PC-3 (cell line): Measurements from ENCODE around the gene PTPRD. TPM values are rescaled to one million over a fixed set of nuclear protein-coding genes. Genes with fewer than 3 reads are reported as not detected.

Experiments used
- ATAC-seq: fragments of 200-7000 bp; cut with Tn5 transposase; 2 replicates; pipeline ENCODE4 v1.9.1; 2020; ENCODE audit warnings: mild to moderate bottlenecking, moderate library complexity
- BruUV-seq: library from RNA; stranded (reverse); fragments of 400-500 nt; replicated peaks from 2 replicates; lab custom pipeline; 2021; lab: Mats Ljungman, UMichigan
- CTCF ChIA-PET: fragments of 300-600 bp; sonication (Branson Sonifier 250); formaldehyde crosslinking; loops from one replicate; lab custom pipeline; 2022; ENCODE audit warnings: antibody characterized with exemption; lab: Charles Lee
- POLR2A ChIA-PET: fragments of 300-600 bp; sonication (Branson Sonifier 250); formaldehyde crosslinking; loops from one replicate; lab custom pipeline; 2022; ENCODE audit warnings: antibody characterized with exemption; ENCODE audit not compliant: unreplicated experiment; lab: Charles Lee
- DNase-seq: peaks from one replicate; pipeline ENCODE4 v3.0.0-alpha.2; 2015
- H2AFZ ChIP-seq: fragments of 300-600 bp; sonication (generic); 2 replicates; pipeline ENCODE4 v1.6.0; 2016; ENCODE audit warnings: antibody characterized with exemption, low read length
- H3F3A ChIP-seq: fragments of 300-600 bp; sonication (generic); one replicate; pipeline ENCODE4 v1.6.0; 2017; ENCODE audit warnings: antibody characterized with exemption, low read length, control low read depth, mild to moderate bottlenecking; ENCODE audit not compliant: unreplicated experiment
- H3K27ac ChIP-seq: fragments of 300-600 bp; sonication (generic); 2 replicates; pipeline ENCODE4 v1.5.1; 2016; ENCODE audit warnings: mild to moderate bottlenecking, low read length
- H3K27me3 ChIP-seq: fragments of 300-600 bp; sonication (generic); 2 replicates; pipeline ENCODE4 v1.6.1; 2016; ENCODE audit warnings: low read length, mixed read lengths
- H3K36me3 ChIP-seq: fragments of 300-600 bp; sonication (generic); 2 replicates; pipeline ENCODE4 v1.6.1; 2016; ENCODE audit warnings: low read depth, mixed run types, low read length, mixed read lengths
- H3K4me1 ChIP-seq: fragments of 300-600 bp; sonication (generic); 2 replicates; pipeline ENCODE4 v1.5.1; 2016; ENCODE audit warnings: low read length; ENCODE audit not compliant: insufficient read depth
- H3K4me2 ChIP-seq: fragments of 300-600 bp; sonication (generic); 2 replicates; pipeline ENCODE4 v1.6.0; 2016; ENCODE audit warnings: low read length
- H3K4me3 ChIP-seq: fragments of 300-600 bp; sonication (generic); 2 replicates; pipeline ENCODE4 v1.5.1; 2016; ENCODE audit warnings: mild to moderate bottlenecking, low read length, mixed read lengths
- H3K79me2 ChIP-seq: fragments of 300-600 bp; sonication (generic); 2 replicates; pipeline ENCODE4 v1.6.1; 2017; ENCODE audit warnings: low read length, mixed read lengths
- H3K9ac ChIP-seq: fragments of 300-600 bp; sonication (generic); 2 replicates; pipeline ENCODE4 v1.6.0; 2016; ENCODE audit warnings: mild to moderate bottlenecking, low read length
- H3K9me2 ChIP-seq: fragments of 300-600 bp; sonication (generic); replicated peaks from 2 replicates; pipeline ENCODE4 v1.6.1; 2016; ENCODE audit warnings: mixed run types, low read length, mixed read lengths
- H3K9me3 ChIP-seq: fragments of 300-600 bp; sonication (generic); 2 replicates; pipeline ENCODE4 v1.6.1; 2016; ENCODE audit warnings: low read length, mixed read lengths
- H4K20me1 ChIP-seq: fragments of 300-600 bp; sonication (generic); 2 replicates; pipeline ENCODE4 v1.6.1; 2016; ENCODE audit warnings: low read length, mixed read lengths
- EZH2 ChIP-seq: fragments of 300-600 bp; sonication (generic); IDR thresholded peaks from one replicate; pipeline ENCODE4 v1.6.1; 2017; ENCODE audit warnings: antibody characterized with exemption, mild to moderate bottlenecking, low read length; ENCODE audit not compliant: unreplicated experiment
- EZH2phosphoT487 ChIP-seq: fragments of 300-600 bp; sonication (generic); IDR thresholded peaks from 2 replicates; pipeline ENCODE4 v1.6.1; 2018; ENCODE audit warnings: mild to moderate bottlenecking, antibody characterized with exemption, low read length, borderline replicate concordance
- intact Hi-C: fragments of 100-400 bp; cut with micrococcal nuclease; formaldehyde crosslinking; loops from 2 replicates; pipeline ENCODE4 v1.9.0; 2023
- total RNA-seq: library from RNA; depleted of rRNA; stranded (reverse); fragments of >200 nt; gene quantifications from 2 replicates; pipeline ENCODE4 v1.2.3, GENCODE V29; 2014
- TF ChIP-seq, protein P1 (sequence below): fragments of 300-600 bp; sonication (generic); conservative IDR thresholded peaks from 2 replicates; pipeline ENCODE4 v1.5.1; 2017; ENCODE audit warnings: antibody characterized with exemption, low read depth, mild to moderate bottlenecking, low read length

The PTPRD gene
- total RNA-seq, 1 experiment from 2014 or later: not detected

DNA sequence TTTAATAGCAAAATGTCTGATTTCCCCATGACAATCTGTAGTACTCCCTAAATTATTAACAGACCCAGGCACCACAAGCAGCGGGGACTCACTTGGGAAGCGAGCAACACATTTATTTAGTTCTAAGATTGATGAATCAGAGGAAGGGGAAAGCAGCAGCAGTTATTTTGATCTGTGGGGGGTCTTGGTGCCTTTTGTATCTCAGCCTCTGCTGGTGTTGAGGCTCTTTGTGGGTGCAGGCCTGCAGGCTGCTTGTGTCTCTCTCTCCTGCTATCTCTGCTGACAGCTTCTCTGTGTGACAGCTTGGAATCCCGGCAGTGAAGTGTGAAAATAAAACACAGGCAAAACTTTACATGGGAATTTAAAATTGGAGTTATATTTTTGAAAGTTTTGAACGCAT, 1935.1 kb downstream of the PTPRD start:
- intact Hi-C loops: no loop called here
- ATAC-seq (no peak), DNase-seq (no peak)
- TF ChIP-seq, protein P1, sequence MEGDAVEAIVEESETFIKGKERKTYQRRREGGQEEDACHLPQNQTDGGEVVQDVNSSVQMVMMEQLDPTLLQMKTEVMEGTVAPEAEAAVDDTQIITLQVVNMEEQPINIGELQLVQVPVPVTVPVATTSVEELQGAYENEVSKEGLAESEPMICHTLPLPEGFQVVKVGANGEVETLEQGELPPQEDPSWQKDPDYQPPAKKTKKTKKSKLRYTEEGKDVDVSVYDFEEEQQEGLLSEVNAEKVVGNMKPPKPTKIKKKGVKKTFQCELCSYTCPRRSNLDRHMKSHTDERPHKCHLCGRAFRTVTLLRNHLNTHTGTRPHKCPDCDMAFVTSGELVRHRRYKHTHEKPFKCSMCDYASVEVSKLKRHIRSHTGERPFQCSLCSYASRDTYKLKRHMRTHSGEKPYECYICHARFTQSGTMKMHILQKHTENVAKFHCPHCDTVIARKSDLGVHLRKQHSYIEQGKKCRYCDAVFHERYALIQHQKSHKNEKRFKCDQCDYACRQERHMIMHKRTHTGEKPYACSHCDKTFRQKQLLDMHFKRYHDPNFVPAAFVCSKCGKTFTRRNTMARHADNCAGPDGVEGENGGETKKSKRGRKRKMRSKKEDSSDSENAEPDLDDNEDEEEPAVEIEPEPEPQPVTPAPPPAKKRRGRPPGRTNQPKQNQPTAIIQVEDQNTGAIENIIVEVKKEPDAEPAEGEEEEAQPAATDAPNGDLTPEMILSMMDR: no peak
- TF ChIP-seq EZH2 (no peak), EZH2phosphoT487 (no peak)
- Histone ChIP-seq H3K4me1 (no peaks in the 10 kb centered on the region), H3K79me2 (no peaks in the 10 kb centered on the region), H3F3A (no peaks in the 10 kb centered on the region), H3K36me3 (no peaks in the 10 kb centered on the region), H3K27ac (no peak overlapping the region), H3K4me3 (no peak overlapping the region), H3K9me2 (no peaks in the 10 kb centered on the region), H3K27me3 (no peaks in the 10 kb centered on the region), H2AFZ (no peak overlapping the region), H3K9ac (no peak overlapping the region), H3K4me2 (no peak overlapping the region), H4K20me1 (no peaks in the 10 kb centered on the region), H3K9me3 (no peaks in the 10 kb centered on the region)
- ChIA-PET POLR2A (no interaction called here), CTCF (no interaction called here)
- no TSS peak for BruUV-seq

DNA sequence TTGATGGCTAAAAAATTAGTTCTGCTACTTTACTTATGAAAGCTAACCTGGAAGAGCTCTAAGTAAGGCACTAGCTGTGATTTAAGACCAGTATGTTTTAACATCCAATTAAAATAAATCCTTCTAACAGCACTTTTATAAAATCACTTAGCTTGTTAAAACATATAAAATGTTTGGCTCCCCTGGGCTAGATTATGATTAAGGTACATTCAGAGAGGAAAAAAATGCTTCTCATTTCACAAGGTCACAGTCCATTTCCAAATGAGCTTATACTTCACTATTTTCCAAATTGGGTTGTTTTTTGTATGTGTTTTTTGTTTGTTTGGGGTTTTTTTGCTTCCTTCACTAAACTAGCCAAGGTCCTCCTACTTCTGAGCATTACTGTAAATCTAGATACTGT, 1938.3 kb downstream of the PTPRD start:
- TF ChIP-seq EZH2phosphoT487 (no peak), EZH2 (no peak)
- TF ChIP-seq, protein P1: no peak
- Histone ChIP-seq H4K20me1 (no peaks in the 10 kb centered on the region), H3K4me3 (no peak overlapping the region), H3K9me2 (no peaks in the 10 kb centered on the region), H3K9me3 (no peaks in the 10 kb centered on the region), H3K79me2 (no peaks in the 10 kb centered on the region), H3K27me3 (no peaks in the 10 kb centered on the region), H3K4me2 (no peak overlapping the region), H3K27ac (no peak overlapping the region), H3K4me1 (no peaks in the 10 kb centered on the region), H2AFZ (no peak overlapping the region), H3K9ac (no peak overlapping the region), H3K36me3 (no peaks in the 10 kb centered on the region), H3F3A (no peaks in the 10 kb centered on the region)
- no peak for DNase-seq
- POLR2A ChIA-PET: no interaction called here
- intact Hi-C loops: no loop called here
- ATAC-seq: no peak
- CTCF ChIA-PET: no interaction called here
- no TSS peak for BruUV-seq

DNA sequence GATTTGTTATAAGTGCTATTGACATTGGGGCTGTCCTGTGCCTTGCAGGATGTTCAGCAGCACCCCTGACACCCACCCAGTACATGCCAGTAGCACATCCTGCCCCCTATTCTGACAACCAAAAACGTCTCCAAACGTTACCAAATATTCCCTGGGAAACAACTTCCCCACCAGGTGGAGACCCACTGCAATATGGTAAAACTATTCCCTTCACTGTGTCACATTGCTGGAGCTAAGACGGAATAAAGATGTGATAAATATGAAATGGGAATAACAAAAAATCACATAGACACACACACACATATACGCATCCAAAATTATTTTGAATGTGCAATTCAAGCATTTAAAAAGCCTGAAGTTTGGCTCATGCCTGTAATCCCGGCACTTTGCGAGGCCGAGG, 1939.0 kb downstream of the PTPRD start:
- Histone ChIP-seq H3K27me3 (no peaks in the 10 kb centered on the region), H3K79me2 (no peaks in the 10 kb centered on the region), H3K4me1 (no peaks in the 10 kb centered on the region), H3K4me3 (no peak overlapping the region), H3K27ac (no peak overlapping the region), H3K4me2 (no peak overlapping the region), H3F3A (no peaks in the 10 kb centered on the region), H3K9me3 (no peaks in the 10 kb centered on the region), H3K36me3 (no peaks in the 10 kb centered on the region), H3K9ac (no peak overlapping the region), H3K9me2 (no peaks in the 10 kb centered on the region), H4K20me1 (no peaks in the 10 kb centered on the region), H2AFZ (no peak overlapping the region)
- no TSS peak for BruUV-seq
- POLR2A ChIA-PET: no interaction called here
- intact Hi-C loops: no loop called here
- CTCF ChIA-PET: no interaction called here
- DNase-seq (no peak), ATAC-seq (no peak)
- no peak for TF ChIP-seq EZH2phosphoT487
- TF ChIP-seq, protein P1: no peak
- no peak for TF ChIP-seq EZH2
